GM10266 (cell line): ENCODE data around the gene FOXP2.

ENCODE experiments used
- DNase-seq: peaks from one replicate; pipeline ENCODE4 v3.0.0; 2012; ENCODE audit errors: extremely low spot score
- TF ChIP-seq, protein P1 (sequence below): IDR thresholded peaks from 2 replicates; pipeline ENCODE4 v1.5.1; 2012; ENCODE audit warnings: mild to moderate bottlenecking, low read depth; ENCODE audit not compliant: control insufficient read depth, insufficient read depth; ENCODE audit errors: missing control alignments

Gene FOXP2

DNA sequence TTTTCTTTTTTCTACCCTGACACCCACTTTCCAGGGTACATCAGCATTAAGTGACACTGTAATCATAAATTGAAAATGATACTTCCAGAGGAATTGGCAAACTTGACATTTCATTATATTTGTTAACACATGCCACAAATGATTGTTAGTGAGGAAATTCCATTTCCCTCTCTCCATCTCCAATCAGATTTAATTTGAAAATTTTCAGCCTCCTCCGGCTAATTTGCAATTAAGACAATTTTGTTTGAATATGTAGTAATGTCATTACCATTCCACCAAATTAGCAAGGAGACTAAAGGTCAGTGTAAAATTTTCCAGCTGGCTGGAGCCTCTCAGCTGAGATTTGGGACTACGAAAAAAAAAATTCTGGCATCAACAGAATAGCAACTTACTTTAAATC lies 242.7 kb downstream of the FOXP2 start:
- TF ChIP-seq, protein P1, sequence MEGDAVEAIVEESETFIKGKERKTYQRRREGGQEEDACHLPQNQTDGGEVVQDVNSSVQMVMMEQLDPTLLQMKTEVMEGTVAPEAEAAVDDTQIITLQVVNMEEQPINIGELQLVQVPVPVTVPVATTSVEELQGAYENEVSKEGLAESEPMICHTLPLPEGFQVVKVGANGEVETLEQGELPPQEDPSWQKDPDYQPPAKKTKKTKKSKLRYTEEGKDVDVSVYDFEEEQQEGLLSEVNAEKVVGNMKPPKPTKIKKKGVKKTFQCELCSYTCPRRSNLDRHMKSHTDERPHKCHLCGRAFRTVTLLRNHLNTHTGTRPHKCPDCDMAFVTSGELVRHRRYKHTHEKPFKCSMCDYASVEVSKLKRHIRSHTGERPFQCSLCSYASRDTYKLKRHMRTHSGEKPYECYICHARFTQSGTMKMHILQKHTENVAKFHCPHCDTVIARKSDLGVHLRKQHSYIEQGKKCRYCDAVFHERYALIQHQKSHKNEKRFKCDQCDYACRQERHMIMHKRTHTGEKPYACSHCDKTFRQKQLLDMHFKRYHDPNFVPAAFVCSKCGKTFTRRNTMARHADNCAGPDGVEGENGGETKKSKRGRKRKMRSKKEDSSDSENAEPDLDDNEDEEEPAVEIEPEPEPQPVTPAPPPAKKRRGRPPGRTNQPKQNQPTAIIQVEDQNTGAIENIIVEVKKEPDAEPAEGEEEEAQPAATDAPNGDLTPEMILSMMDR, result no peak
- DNase-seq, result no peak

DNA sequence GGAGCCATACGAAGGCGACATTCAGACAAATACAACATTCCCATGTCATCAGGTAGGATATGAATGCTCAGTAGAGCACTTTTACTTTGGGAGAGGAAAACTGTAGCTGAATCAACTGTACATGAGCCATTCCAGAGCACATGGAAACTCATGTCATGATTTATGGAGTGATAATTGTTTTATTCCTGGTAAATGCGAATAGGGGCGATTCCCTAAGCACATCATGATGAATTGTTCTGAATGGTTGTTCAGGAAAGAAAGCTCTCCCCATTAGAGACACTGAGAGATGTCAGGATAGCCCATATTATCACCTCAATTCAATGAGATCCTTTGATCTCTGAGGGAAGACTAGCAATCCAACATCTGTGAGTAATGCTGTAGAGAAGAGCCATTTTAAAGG lies 243.6 kb downstream of the FOXP2 start:
- no peak for DNase-seq

DNA sequence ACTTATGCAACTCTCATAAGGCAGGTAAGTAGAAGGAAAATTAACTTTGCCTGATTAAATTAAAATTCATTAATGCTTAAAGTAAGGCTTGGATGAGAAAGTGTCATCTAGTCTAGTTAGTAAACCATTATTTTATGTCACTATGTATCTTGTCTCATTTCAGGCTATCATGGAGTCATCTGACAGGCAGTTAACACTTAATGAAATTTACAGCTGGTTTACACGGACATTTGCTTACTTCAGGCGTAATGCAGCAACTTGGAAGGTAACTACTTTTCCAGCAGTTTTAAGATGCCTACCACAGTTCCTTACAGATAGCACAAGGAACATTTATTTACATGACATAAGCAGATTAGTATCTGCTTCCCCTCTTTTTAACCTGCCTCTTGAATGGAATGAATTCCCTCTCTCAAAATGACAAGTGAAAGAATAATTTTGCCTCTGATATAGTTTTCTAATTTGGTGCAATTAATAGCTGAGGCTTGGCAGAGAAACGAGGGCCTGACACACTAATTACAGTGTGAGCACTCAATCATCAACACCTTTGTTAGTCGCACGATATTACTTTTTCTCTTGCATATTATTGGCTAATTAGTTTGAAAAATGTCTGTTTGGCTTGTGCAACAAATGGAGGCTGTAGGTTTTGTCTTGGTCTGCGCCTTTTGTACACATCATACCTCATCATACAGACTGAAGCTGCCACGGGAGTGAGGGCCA lies 245.0 kb downstream of the FOXP2 start:
- no peak for DNase-seq
- TF ChIP-seq, protein P1, result no peak

More for the DNA sequence above, 243.6 kb downstream of the FOXP2 start:
- TF ChIP-seq, protein P1, result no peak

DNA sequence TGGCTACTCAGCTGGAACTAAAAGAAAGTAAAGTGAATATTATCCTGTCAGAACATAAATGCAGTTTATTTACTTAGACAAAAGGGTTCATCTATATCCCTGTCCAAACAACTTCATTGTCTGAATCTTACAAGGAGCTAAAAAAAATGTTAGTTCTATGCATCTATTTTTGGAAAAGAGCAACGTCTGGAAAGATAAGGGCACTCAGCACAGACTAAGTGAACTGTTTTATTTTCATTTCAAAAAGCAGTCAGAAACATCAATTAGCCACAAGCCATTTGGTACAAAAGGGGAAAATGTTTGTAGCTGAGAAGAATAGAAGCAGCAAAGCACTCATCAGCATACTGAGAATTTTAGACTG lies 245.5 kb downstream of the FOXP2 start:
- TF ChIP-seq, protein P1, result no peak
- no peak for DNase-seq

DNA sequence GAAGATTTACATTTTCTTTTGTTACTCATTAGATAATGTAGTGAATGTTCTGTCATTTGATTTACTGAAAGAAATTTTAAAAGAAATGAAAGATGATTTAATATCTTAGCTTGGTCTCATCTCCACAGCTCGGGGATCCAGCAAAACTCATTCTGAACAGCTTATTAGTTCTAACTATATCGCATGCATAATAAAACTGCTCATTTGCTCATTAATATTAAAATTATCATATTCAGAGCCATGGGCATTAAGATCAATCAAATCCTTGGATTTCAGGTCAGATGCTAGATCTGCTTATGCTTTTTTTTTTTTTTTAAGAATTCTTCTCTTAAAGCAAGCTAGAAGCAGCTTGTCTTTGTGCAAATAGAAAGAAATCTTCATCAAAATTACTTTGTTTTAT lies 246.1 kb downstream of the FOXP2 start:
- TF ChIP-seq, protein P1, result no peak
- DNase-seq, result no peak

DNA sequence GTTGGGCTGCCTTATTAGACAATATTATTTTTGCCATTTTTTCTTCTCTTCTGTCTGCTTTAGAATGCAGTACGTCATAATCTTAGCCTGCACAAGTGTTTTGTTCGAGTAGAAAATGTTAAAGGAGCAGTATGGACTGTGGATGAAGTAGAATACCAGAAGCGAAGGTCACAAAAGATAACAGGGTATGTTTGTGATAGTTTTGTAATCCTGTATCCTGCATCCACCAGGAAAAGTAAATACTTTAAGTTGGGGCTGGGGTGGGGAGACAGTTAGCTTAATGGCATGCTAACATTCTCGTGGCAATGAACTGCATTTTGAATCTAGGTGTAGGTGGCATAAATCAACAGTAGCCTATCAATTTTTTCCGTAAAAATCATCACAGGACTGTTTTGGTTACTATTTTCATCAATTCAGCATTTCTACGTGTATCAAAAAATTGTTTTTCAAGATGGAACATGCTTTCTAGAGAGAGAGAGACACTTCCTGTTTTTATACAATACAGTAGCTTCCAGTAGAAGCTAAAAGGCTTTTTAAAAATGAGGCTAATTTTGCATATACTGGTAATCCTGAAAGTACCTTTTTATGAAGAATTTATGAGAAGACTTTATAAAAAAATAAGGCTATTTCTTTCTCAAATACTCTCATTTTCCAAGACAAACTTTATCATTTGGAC lies 247.5 kb downstream of the FOXP2 start:
- no peak for DNase-seq
- TF ChIP-seq, protein P1, result no peak

DNA sequence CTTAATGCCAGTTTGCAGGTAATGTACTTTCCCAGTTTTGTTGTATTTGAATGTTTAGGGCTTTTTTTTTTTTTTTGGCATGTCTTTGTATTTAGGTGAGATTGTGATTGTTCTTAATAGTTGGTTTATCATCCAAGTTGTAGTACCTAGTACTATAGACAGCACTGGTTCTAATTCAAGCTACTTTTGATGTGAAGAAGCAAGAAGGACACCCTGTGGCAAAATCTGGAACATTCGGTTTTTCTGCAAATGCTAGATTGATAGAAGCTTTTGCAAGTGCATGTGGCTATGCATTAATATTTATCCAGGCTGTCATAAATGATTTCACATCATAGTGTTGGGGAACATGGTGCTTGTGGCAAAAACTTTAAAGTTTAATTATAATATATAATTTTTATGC lies 248.9 kb downstream of the FOXP2 start:
- TF ChIP-seq, protein P1, result no peak
- DNase-seq, result no peak
